ENCODE data around the gene CRK.

The CRK gene

GRCh38 chr17:1438593-1439083 lies 17.4 kb downstream of the CRK start:
- TF ChIP-seq POLR2A (IDR thresholded peaks at IDR 0.05; ENCODE audit: extremely low read depth, insufficient read length) (no peak), CTCF (IDR thresholded peaks at IDR 0.05; ENCODE audit: low read depth, low read length) (no peak), MYC (IDR thresholded peaks at IDR 0.05; ENCODE audit: low read depth, low read length) (no peak)
- TF ChIP-seq, protein P1, sequence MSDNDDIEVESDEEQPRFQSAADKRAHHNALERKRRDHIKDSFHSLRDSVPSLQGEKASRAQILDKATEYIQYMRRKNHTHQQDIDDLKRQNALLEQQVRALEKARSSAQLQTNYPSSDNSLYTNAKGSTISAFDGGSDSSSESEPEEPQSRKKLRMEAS (IDR thresholded peaks at IDR 0.05; ENCODE audit: low read depth, low read length) = no peak
- H3K4me3 ChIP-seq (ENCODE audit: low read depth, low read length) = no peak overlapping the region

DNA sequence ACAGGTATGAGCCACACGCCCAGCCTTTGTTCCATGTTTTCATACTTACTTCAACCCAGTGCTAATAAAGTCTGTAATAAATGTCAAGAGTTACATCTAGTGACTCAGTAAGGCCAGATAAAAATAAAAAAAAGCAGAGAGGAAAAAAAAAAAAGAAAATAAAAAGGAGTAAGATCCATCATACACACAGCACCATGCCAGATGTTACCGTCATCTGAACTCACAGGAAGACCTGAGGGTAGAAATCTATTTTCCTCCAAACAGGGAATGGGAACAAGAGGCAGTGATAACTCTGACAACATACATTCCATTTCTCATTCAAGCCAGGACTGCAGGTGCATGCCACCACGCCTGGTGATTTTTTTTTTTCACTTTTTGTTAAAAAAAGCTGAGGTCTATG lies 20.7 kb downstream of the CRK start:
- H3K4me3 ChIP-seq (ENCODE audit: low read depth, low read length) = no peak overlapping the region
- TF ChIP-seq POLR2A (IDR thresholded peaks at IDR 0.05; ENCODE audit: extremely low read depth, insufficient read length) = no peak
- TF ChIP-seq MYC (IDR thresholded peaks at IDR 0.05; ENCODE audit: low read depth, low read length) = no peak
- TF ChIP-seq, protein P1 (IDR thresholded peaks at IDR 0.05; ENCODE audit: low read depth, low read length) = no peak
- no peak for TF ChIP-seq CTCF (IDR thresholded peaks at IDR 0.05; ENCODE audit: low read depth, low read length)
- DNase-seq (ENCODE audit: low read depth) = no peak

More at GRCh38 chr17:1438593-1439083, 17.4 kb downstream of the CRK start:
- no peak for DNase-seq (ENCODE audit: low read depth)

DNA sequence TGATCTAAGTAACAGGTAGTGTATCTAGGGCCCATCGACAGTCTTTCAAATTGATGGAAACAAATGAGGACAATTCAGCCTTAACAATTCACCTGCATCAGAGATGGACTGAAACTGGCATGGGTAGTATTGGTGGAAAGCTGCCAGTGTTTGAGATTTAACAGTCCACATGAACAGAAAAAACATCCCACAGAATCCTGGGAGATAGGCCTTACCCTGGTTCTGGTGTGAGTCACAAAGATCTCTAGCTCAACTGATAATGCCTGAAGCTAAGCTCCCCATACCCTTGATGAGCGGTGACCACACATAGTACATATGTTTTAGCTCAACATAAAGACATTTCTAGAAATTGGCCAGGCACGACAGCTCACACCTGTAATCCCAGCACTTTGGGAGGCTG lies 21.9 kb downstream of the CRK start:
- DNase-seq (ENCODE audit: low read depth) = no peak
- H3K4me3 ChIP-seq (ENCODE audit: low read depth, low read length) = no peak overlapping the region
- TF ChIP-seq, protein P1 (IDR thresholded peaks at IDR 0.05; ENCODE audit: low read depth, low read length) = no peak
- TF ChIP-seq CTCF (IDR thresholded peaks at IDR 0.05; ENCODE audit: low read depth, low read length) = no peak
- no peak for TF ChIP-seq POLR2A (IDR thresholded peaks at IDR 0.05; ENCODE audit: extremely low read depth, insufficient read length)
- no peak for TF ChIP-seq MYC (IDR thresholded peaks at IDR 0.05; ENCODE audit: low read depth, low read length)

DNA sequence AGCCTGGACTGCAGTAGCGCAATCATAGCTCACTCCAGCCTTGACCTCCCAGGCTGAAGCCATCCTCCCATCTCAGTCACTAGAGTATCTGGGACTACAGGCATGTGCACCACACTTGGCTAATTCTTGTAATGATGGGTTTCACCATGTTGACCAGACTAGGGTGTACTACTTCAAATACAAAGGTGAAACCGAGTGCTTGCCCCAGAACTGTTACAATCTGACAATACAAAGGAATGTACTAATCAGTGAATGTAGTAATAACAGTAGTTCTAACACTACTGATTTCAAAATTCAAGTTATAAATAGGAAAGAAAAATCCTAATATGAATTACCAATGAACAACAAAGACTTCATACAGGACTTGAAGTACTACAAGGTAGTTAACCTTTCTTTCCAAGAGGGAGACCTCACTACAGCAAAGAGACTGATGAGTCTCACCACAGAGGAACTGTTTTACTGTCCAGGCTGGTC lies 24.4 kb downstream of the CRK start:
- DNase-seq (ENCODE audit: low read depth) = no peak
- no peak overlapping the region for H3K4me3 ChIP-seq (ENCODE audit: low read depth, low read length)
- TF ChIP-seq, protein P1 (IDR thresholded peaks at IDR 0.05; ENCODE audit: low read depth, low read length) = no peak
- TF ChIP-seq POLR2A (IDR thresholded peaks at IDR 0.05; ENCODE audit: extremely low read depth, insufficient read length) = no peak
- TF ChIP-seq CTCF (IDR thresholded peaks at IDR 0.05; ENCODE audit: low read depth, low read length) = no peak
- no peak for TF ChIP-seq MYC (IDR thresholded peaks at IDR 0.05; ENCODE audit: low read depth, low read length)

- TF ChIP-seq POLR2A (IDR thresholded peaks at IDR 0.05; ENCODE audit: extremely low read depth, insufficient read length) = no peak
Measured at GRCh38 chr17:1423456-1424135, 32.4 kb downstream of the CRK start.

GRCh38 chr17:1422885-1423284 lies 33.1 kb downstream of the CRK start:
- DNase-seq (ENCODE audit: low read depth) = no peak
- TF ChIP-seq POLR2A (IDR thresholded peaks at IDR 0.05; ENCODE audit: extremely low read depth, insufficient read length) (no peak), CTCF (IDR thresholded peaks at IDR 0.05; ENCODE audit: low read depth, low read length) (no peak), MYC (IDR thresholded peaks at IDR 0.05; ENCODE audit: low read depth, low read length) (no peak)
- TF ChIP-seq, protein P1 (IDR thresholded peaks at IDR 0.05; ENCODE audit: low read depth, low read length) = no peak
- no peak overlapping the region for H3K4me3 ChIP-seq (ENCODE audit: low read depth, low read length)

More at GRCh38 chr17:1423456-1424135, 32.4 kb downstream of the CRK start:
- no peak overlapping the region for H3K4me3 ChIP-seq (ENCODE audit: low read depth, low read length)
- DNase-seq (ENCODE audit: low read depth) = no peak

All from NB4 (cell line).